GM12878 (cell line): ENCODE results near the gene C16orf92.

Source experiments
- CEBPB ChIP-seq, 2 experiments: fragments of 150-350 bp in 1 of 2; IDR thresholded peaks; 2 replicates each; pipeline ENCODE4 v1.6.1; 2012 to 2014; ENCODE audit warnings: low read depth in 2 of 2, low read length in 2 of 2, borderline replicate concordance in 1 of 2, inconsistent platforms in 1 of 2
- CTCF ChIP-seq, 3 experiments: IDR thresholded peaks in 2 of 3; conservative IDR thresholded peaks in 1 of 3; 2 replicates each; pipeline ENCODE4 v1.5.1; 2011; ENCODE audit warnings: low read depth in 3 of 3, low read length in 3 of 3, mild to moderate bottlenecking in 3 of 3, control low read depth in 2 of 3, moderate library complexity in 2 of 3, inconsistent platforms in 1 of 3, mixed read lengths in 1 of 3; ENCODE audit not compliant: control insufficient read depth in 2 of 3, insufficient read depth in 1 of 3; ENCODE audit errors: extremely low read depth in 1 of 3
- EZH2 ChIP-seq: IDR thresholded peaks from 2 replicates; pipeline ENCODE4 v1.6.1; 2012; ENCODE audit warnings: low read depth, mild to moderate bottlenecking, control low read depth, inconsistent platforms, low read length, borderline replicate concordance; ENCODE audit not compliant: control insufficient read depth
- IRF5 ChIP-seq: fragments of 450-650 bp; IDR thresholded peaks from 2 replicates; pipeline ENCODE4 v1.6.1; 2017; ENCODE audit warnings: borderline replicate concordance
- POLR2A ChIP-seq: IDR thresholded peaks from 2 replicates; pipeline ENCODE4 v1.6.1; 2011; ENCODE audit warnings: low read depth, mild to moderate bottlenecking, low read length
- POLR2AphosphoS2 ChIP-seq: IDR thresholded peaks from 2 replicates; pipeline ENCODE4 v1.6.1; 2011; ENCODE audit warnings: low read depth, mild to moderate bottlenecking, low read length, improper control_type of control experiment, moderate library complexity

DNA sequence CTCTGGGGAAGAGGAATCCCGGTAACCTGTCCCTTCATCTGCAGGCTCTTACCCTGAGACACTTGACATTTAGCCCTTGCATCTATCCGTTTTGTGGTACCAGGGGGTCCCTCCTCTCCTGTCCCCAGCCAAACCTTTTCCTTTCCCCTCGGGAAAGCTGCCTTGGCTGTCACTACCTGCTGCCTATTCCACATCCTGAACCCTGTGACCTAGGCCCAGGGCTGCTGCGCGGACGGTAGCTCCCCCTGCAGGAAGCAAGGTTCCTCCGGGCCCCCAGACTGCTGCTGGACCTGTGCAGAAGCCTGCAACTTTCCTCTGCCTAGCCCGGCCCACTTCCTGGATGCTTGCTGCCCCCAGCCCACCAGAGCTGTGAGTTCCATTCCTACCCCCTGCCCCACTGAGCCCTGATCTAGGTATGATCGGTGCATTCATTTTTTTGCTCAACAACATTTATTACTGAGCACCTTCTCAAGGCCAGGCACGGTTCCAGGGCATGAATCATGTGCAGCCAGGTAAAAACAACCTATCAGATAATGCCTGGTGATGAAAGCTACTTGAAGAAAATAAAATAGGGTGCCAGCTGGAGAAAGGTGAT lies 32.1 kb downstream of the C16orf92 start:
- TF ChIP-seq POLR2AphosphoS2: no peak
- no peak for TF ChIP-seq POLR2A
- TF ChIP-seq EZH2: no peak
- TF ChIP-seq CTCF (IDR thresholded peaks at IDR 0.05 in 2 of 3, conservative IDR thresholded peaks at IDR 0.05 in 1 of 3; ENCODE audit: control insufficient read depth in 2 of 3, extremely low read depth in 1 of 3, insufficient read depth in 1 of 3, low read depth in 3 of 3, low read length in 3 of 3): peak; percentile 75 to 85 (median 82)
- no peak for TF ChIP-seq CEBPB (IDR thresholded peaks at IDR 0.05; ENCODE audit: borderline replicate concordance in 1 of 2, low read depth in 2 of 2, low read length in 2 of 2)
- TF ChIP-seq IRF5: no peak
